T-helper 1 cell (primary cell): ENCODE results near the gene ADAP1.
"Not testable (repeated sequence)": the region's sequence is repeated elsewhere in the genome, so short reads cannot be mapped to it uniquely, and the experiment has no call there.

Experiments used
- DNase-seq, 5 donors: peaks; one replicate each; pipeline ENCODE4 v3.0.0-alpha.2; 2012 to 2020
- total RNA-seq, 4 donors: gene quantifications; one replicate each; lab custom pipeline; 2026; lab: John Stamatoyannopoulos, UW

The ADAP1 gene, protein sequence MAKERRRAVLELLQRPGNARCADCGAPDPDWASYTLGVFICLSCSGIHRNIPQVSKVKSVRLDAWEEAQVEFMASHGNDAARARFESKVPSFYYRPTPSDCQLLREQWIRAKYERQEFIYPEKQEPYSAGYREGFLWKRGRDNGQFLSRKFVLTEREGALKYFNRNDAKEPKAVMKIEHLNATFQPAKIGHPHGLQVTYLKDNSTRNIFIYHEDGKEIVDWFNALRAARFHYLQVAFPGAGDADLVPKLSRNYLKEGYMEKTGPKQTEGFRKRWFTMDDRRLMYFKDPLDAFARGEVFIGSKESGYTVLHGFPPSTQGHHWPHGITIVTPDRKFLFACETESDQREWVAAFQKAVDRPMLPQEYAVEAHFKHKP
- 2.1 to 6.3 (median 3.7) reads per million in 4 donors for total RNA-seq

DNA sequence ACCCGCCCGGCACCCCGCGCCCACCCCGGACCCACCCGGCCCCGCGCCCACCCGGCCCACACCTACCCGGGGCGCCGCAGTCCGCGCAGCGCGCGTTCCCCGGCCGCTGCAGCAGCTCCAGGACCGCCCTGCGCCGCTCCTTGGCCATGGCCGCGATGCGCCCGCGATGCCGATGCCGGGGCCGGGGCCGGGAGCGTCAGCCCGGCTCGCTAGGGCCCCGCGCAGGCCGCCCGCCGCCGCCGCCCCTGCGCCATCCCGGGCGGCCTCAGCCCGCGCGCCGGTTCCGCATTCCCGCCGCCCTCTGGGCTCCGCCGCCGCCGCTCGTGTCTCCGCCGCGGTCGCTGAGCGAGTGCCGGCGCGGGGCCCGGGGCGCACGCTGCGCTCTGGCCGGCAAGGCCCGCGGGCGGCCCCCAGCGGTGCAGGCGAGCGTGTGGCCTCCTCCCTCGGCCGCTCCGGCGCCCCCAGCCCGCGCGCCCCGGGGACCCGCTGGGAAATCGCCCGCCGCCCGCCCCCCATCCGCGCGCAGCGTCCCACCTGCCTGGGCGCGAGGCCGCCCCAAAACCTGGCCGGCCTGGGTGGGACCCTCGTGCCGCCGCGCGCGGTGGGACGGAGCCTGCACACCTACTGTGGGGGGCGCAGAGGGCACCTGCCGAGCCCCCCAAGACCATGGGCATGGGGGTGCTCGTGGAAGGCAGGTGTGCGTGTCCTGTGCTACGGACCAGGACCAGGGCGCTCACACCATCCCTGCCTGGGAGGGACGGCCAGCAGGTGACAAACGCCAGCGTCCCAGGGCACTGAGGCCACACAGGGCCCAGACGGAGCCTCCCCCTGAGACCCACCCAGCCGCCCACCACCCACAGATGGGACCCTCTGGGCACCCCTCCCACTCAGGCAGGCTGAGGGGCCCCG is at the start of gene ADAP1:
Gene ADAP1, minus strand, starts transcription at position 351 of the 909 bp plus-strand sequence. Its CDS starts 203 bp downstream, at position 148.
- peak in 1 of 5 donors; percentile 59 for DNase-seq

DNA sequence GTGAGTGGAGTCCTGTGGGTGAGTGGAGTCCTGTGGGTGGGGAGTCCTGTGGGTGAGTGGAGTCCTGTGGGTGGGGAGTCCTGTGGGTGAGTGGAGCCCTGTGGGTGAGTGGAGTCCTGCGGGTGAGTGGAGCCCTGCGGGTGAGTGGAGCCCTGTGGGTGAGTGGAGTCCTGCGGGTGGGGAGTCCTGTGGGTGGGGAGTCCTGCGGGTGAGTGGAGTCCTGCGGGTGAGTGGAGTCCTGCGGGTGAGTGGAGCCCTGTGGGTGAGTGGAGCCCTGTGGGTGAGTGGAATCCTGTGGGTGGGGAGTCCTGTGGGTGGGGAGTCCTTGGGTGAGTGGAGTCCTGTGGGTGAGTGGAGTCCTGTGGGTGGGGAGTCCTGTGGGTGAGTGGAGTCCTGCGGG is 48.0 kb upstream of the ADAP1 start:
- DNase-seq: not testable (repeated sequence)

DNA sequence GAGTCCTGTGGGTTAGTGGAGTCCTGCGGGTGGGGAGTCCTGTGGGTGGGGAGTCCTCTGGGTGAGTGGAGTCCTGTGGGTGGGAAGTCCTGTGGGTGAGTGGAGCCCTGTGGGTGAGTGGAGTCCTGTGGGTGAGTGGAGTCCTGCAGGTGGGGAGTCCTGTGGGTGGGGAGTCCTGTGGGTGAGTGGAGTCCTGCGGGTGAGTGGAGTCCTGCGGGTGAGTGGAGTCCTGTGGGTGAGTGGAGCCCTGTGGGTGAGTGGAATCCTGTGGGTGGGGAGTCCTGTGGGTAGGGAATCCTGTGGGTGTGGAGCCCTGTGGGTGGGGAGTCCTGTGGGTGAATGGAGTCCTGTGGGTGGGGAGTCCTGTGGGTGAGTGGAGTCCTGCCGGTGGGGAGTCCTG is 47.5 kb upstream of the ADAP1 start:
- DNase-seq: not testable (repeated sequence)

DNA sequence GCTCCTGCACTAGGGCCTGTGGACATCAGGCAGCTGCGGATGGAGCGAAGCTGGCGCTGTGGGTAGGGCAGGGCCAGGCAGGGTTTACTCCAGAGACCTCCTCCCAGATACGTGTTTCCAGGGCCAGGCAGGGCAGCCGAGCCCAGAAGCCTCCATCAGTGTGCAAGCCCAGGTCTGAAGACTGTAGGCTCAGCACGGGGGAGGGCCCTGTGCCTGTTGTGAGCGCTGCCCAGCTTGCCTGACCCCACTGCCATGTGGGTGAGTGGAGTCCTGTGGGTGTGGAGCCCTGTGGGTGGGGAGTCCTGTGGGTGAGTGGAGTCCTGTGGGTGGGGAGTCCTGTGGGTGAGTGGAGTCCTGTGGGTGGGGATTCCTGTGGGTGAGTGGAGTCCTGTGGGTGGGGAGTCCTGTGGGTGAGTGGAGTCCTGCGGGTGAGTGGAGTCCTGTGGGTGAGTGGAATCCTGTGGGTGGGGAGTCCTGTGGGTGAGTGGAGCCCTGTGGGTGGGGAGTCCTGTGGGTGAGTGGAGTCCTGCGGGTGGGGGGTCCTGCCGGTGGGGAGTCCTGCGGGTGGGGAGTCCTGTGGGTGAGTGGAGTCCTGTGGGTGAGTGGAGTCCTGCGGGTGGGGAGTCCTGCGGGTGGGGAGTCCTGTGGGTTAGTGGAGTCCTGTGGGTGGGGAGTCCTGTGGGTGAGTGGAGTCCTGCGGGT is 46.7 kb upstream of the ADAP1 start:
- not testable (repeated sequence) for DNase-seq

DNA sequence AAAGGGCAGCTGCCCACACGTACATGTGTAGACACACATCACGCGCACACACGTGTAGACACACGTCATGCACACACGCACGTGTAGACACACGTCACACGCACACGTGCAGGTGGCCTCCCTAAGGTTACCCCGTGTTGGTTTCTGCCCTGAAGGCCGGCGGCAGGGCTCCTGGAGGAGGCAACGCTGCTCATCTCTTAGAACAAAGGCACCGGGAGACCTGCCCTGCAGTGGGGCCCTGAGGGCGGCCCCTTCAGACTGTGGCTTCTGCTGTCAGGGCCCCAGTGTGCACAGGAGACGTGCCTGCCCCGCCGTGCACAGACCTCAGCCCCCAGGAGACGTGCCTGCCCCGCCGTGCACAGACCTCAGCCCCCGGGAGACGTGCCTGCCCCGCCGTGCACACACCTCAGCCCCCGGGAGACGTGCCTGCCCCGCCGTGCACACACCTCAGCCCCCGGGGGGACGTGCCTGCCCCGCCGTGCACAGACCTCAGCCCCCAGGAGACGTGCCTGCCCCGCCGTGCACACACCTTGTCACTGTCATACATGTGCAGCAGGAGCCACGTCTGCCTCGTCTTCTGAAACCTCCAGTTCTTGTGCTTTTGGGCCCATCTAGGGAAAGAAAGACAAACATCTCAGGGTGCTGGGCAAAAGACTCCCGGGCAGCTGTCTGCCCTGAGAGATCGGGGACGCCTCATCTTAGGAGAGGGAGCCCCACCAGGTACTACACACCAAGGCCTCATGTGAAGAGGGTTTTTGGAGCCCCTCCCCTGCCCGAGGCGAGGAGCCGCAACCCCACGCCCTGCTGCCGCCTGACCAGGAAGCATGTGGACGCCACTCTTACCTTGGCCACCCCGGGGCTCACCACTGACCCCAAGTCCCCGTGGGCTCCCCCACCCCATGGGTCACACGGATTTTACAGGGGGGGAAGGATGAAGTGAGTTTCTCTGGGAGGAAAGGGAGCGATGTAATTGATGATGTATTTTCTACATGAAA is 45.8 kb upstream of the ADAP1 start:
- DNase-seq: no peak

DNA sequence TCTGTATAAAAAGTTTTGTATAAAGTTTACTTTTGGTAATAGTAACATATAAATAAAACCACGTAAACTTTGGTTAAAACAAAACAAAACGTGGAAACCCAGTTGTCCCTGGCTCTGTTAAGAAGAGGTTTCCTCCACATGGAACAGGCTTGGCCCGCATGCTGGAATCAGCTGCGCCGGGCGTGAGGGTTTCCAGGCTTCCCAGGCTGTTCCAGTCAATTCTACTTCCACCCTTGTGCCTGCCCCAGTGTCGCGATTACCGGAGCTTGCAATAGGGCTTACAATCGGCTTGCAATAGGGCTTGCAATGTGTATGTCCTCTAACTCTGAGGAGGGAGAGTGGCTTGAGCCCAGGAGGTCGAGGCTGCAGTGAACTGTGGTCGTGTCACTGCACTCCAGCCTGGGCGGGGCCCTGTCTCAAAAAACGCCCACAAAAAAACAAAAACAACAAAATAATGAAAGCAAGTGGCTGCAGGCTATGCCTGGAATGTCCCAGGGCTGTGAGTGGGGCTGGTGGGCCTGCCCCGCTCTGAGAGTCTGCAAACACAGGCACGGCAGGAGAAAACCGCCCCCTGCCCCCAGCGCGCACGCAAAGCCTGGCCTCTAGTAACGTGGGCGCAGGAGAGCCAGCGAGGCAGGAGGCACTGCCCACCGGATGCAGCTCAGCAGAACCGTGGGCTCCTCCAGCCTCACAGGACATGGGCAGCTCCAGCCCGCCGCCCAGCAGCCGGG is 44.8 kb upstream of the ADAP1 start:
- no peak for DNase-seq

DNA sequence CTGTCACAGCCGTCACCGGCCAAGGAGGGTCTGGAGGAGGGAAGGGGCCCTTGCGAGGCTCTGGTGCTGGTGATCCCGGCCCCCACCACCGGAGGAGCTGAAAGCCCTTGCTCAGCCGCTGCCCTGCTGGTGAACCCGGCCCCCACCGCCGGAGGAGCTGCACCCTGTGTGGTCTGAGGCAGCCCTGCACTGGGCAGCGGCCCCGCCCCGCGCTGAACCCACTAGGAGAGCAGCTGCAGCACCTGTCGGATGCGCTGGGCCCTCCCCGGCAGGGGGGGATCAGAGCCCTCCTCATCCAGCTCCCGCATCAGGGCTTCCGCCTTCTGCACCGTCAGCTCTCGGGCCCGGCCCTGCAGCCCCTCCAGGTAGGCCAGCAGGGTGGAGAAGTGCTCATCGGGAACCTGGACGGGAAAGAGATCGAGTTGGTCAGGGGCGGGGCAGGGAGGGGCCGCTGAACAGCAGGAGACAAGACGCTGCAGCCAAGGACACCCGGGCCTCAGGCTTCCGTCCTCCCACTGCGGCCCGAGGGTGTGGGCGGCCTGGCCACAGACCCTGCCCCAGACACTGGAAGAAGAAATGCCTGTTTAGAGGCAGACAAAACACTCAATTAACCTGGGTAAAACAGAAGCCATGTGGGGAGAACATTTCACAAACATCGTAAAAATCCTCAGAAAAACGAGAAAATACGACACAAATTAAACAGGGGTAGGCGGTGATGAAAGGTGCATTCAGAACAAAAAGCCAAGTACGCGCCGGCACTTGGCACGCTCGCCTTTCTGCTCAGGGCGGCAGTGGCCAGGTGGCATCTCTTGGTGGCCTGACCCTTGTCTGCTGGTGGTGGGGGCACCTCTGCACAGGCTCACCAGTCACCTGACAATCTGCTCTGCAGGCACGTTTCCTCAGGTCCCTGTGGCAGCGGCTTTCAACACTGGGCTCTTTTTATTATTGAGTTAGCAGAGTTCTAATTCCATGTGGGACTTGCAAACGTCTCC is 43.2 kb upstream of the ADAP1 start:
- DNase-seq: no peak

DNA sequence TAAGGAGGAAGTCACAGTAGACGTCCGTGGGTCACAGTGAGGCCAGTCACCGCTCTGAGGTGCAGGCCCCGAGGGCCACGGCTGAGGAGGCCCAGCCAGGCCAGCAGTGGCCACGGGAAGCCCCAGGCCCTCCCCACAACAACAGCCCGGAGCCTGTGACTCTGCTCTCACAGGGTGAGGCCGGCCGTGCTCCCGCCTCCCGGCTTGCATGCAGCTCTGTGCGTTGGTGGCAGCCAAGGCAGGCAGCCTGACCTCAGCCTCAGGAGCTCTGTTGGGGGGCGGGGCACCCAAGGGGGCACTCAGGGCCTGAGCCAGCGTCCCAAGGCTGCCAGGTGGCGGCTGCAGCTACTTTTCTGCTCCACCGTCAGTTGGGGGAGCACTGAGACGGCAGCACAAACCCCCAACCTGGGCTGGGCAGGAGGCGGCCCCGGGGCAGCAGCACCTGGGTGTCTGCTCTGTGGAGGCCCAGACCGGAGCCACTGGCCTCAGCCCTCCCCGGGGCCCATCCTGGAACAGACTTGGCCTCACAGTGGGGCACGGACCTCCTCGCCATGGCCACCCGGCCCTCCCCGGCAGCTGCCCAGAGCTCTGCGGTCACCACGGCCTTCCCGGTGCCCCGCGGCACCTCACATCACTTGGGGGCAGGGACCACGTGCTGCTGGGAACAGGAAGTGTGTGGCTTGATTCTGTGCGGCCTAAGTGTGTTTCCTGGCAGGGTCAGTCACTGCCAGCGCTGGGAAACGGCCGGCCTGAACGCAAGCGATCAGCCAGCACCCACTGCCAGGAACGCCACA is 41.8 kb upstream of the ADAP1 start:
- no peak for DNase-seq

DNA sequence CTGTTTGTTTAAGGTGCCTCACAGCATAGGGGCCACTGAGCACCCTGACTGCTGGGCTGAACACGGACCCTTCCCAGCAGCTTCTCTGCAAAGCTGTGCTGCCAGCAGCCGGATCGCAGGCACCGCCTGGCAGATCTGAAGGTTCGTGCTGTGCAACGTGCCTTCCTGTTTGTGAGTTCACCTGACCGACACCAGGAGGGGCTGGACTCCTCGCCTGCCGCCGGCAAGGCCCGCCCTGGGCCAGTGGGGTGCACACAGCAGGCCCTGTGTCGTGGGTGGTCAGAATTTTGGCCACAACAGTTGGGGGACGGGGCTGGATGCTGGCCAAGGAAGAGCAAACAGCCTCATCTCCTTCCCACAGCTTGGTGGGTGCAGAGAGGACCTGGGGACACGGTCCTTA is 41.1 kb upstream of the ADAP1 start:
- no peak for DNase-seq

DNA sequence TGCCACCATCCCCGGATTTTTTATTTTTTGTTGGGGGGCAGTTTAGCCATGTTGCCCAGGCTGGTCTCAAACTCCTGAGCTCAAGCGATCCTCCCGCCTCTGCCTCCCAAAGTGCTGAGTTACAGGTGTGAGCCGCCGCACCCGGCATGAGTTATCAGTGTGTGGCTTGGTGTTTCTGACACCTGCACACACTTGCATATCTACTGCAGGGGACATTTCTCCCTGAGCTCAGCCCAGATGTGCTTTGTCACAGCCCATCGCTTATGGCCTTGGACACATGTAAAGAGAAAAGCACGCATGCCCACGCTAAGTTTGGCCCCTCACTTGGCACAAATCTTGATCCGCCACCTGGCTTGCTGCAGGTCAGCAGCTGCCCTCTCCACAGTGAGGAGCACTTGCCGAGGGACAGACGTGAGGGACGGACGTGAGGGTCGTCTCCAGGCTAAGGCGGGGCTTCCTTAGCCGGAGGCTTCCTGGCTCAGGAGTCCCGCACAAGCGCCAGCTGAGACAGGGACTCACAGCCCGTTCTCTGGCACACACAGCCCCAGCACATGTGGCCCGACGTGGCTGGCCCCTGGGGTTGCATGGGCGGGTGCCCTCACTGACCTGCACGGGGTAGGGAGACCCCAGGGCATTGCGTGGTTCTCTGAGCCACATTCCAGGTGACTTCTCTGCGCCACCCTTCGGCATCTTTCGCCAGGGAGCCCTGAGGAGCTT is 40.3 kb upstream of the ADAP1 start:
- DNase-seq: no peak

DNA sequence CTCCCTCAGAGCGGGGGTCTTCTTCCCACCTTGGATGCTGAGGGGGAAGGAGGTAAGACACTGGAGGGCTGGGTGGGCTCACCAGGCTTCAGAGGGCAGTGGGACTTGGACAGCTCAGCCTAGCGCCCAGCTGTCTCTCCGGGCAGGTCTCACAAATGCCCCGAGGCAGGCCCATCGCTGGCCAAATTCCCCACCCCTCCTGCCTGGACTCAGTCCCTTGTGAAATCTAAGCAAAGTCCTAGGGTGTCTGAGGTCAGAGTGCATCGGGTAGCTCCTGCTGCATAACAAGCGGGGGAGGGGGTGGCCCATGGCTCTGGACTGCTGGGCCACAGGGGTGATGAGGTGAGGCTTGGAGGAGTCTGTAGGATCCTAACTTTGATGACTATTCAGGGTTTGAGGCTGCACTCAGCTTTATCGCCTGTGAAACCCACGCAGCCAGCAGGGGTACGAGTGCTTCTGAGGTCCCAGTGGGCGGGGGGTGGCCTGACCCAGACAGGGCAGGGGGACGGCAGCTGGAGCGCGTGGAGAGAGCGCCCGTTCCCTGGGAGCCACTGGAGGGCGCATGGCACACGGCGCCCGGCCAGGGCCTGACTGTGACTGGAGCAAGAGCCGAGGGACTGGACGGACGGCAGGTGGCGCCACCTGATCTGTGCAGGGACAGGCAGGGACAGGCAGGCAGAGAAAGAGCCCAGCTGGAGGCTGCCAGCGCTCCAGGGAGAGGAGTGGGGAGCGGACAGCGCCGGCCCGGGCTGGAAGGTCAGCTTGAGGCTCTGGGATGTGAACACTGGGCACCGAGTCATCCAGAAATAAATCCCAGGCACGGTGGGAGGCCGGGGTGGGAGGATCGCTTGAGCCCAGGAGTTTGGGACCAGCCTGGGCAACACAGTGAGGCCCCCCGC is 38.5 kb upstream of the ADAP1 start:
- peak; percentile 89 to 92 (median 92) for DNase-seq

DNA sequence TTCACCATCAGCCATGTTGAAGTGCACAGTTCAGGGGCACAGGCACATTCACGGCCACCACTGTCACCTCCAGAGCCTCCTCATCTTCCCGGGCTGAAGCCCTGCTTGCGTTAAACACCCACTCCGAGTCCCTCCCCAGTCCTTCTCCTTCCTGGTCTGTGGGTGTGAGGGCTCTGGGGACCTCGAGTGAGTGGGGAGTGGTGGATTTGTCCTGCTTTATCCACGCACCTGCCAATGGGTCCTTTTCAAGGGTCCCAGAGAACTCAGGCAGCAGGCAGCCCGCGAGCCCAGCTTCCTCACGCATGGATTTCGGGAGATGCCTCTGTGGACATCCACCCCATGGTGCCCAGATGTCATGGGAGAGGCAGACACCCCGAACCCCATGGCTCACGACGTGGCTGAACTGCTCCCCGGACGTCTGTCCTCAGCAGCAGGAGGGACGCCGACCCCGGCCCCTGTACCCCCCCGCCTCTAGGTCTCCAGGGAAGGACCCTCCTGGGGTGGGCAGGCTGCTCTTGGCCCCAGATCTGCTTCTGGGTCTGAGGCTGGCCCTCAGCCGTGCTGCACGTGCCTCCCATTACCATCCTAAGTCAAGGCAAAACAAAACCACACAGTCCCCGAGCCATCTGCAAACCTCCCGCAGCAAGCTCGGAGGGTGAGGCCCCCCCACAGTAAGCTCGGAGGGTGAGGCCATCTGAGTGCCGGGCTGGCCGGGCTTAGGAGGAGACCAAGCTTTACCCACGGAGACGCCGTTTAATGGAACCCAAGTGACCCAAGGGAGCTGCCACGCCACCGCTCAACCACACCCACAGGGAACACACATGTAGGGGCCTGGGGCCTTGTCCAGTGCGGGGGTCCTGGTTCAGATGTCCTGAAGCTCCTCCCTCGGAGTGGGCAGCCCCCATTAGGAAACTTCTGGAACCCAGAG is 37.5 kb upstream of the ADAP1 start:
- no peak for DNase-seq

DNA sequence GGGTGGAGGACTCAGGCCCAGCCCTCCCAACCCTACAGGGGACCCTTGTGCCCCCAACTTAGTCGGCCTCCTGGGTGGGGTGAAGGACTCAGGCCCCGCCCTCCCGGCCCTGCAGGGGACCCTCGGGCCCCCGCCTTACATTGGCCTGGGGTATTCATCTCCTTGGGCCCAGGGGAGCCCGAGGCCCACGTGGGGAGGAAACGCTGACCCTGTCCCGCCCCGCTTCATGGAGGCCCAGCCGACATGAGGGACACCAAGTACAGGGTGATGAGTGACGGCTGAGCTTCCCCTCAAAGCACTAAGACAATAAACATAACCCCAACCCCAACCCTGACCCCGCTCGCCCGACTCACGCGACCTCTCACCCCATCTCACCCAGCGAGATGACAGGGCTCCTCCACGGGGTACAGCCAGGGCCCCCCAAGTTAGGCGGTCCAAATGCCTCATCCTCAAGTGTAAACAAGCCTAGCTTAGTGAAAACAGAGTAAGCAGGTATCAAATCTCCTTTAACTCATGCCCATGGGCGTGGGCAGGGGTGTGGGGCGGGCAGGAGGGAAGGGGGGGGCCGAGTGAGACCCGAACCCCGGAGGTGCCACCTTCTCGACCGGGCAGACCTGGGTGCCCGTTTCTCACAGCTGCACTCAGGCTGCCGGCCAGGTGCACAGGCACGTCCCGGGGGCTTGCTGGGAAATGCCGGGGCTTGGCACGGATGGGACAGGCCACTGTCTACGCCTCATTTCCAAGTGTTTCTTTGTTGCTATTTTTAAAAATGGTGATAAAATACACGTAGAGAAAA is 36.7 kb upstream of the ADAP1 start:
- no peak for DNase-seq

DNA sequence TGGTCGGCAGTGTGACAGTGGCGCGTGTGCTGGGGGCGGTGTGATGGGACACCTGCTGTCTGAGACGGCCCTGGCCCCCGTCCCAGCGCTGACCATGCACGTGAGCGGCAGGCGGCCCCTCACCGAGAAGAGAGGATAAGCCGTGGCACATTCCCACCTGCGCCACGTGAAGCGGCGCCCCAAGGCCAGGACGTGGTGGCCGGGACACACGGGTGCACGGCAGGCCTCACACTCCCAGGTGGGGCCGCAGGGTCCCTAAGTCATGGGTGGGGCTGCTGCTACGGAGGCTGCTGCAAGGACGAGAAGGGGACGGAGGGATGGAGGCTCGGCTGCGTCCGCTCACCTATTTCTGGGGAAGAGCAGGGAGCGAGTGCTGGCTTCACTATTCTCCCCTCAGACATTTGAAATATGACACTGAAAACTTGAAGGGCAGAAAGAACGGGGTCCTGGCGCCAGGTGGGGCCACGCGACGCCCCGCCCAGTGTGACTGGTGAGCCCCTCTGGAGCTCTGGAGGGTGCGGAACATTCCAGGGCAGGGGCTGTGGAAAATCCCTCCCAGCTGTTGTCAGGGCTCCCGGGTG is 36.0 kb upstream of the ADAP1 start:
- DNase-seq: no peak
